GM12892 (cell line): ENCODE data around the gene TPBGL.

Source experiments
- POLR2A ChIP-seq: IDR thresholded peaks from 2 replicates; pipeline ENCODE4 v1.6.1; 2011; ENCODE audit warnings: low read depth, low read length, control low read depth
- POLR2AphosphoS5 ChIP-seq: IDR thresholded peaks from 2 replicates; pipeline ENCODE4 v1.6.1; 2011; ENCODE audit warnings: low read depth, low read length, control low read depth
- TAF1 ChIP-seq: IDR thresholded peaks from 2 replicates; pipeline ENCODE4 v1.6.1; 2011; ENCODE audit warnings: low read depth, mild to moderate bottlenecking, control low read depth, low read length, borderline replicate concordance

- TF ChIP-seq POLR2AphosphoS5 = no peak
- no peak for TF ChIP-seq POLR2A
- TF ChIP-seq TAF1 = no peak
Measured at GRCh38 chr11:75289919-75290318, 49.3 kb downstream of the TPBGL start.
